ENCODE data around the gene MTHFSD. TPM values are rescaled to one million over a fixed set of nuclear protein-coding genes. Genes with fewer than 3 reads are reported as not detected.

Gene MTHFSD
- total and polyA plus RNA-seq, 2 of the 8 experiments (the other 6 are each of a cell fraction or from before 2014, with no cell fraction given) = 7.1 to 9.8 TPM

DNA sequence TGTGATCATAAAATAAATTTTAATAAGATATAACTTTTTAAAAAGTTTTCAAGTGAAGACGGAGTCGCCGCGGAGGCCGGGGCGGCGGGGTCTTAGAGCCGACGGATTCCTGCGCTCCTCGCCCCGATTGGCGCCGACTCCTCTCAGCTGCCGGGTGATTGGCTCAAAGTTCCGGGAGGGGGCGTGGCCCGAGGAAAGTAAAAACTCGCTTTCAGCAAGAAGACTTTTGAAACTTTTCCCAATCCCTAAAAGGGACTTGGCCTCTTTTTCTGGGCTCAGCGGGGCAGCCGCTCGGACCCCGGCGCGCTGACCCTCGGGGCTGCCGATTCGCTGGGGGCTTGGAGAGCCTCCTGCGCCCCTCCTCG, 11.5 kb upstream of the MTHFSD start, which contains the start of gene FOXC2:
Gene FOXC2, plus strand, starts transcription at position 229 of the 365 bp plus-strand sequence. CDS start 507 bp downstream, outside the sequence.
- POLR2A ChIA-PET (ENCODE audit: partially characterized antibody) = no interaction called here

More for the DNA sequence above, 11.5 kb upstream of the MTHFSD start, which contains the start of gene FOXC2:
- Histone ChIP-seq H2BK20ac (ENCODE audit: low read length) (no peak within 1 kb of the TSS), H4K5ac (ENCODE audit: insufficient read length, low read depth, low read length) (no peak within 1 kb of the TSS), H3K23ac (ENCODE audit: insufficient read length) (no peak within 1 kb of the TSS), H3K4me3 (ENCODE audit: extremely low read depth in 1 of 4, insufficient read depth in 2 of 4, low read depth in 3 of 4, low read length in 4 of 4) (peak within 1 kb of the TSS; percentile 24 to 60 (median 33)), H4K91ac (replicated peaks; ENCODE audit: insufficient read length, low read length) (no peak within 1 kb of the TSS), H4K20me1 (replicated peaks in 1 of 2; ENCODE audit: control insufficient read depth in 1 of 2, insufficient read depth in 2 of 2, low read length in 2 of 2) (peaks cover 8 to 17% of the 10 kb centered on the region in 2 experiments), H2BK12ac (ENCODE audit: low read depth, low read length) (no peak within 1 kb of the TSS; the same call in 1 of the 2 replicates), H3K23me2 (ENCODE audit: low read depth, low read length) (peaks cover 2% of the 10 kb centered on the region; the same call in 1 of the 2 replicates), H2BK15ac (ENCODE audit: low read length) (no peak within 1 kb of the TSS), H3K79me2 (ENCODE audit: control insufficient read depth in 1 of 2, insufficient read depth in 2 of 2, low read length in 2 of 2) (no peaks in the 10 kb centered on the region), H3K27me3 (replicated peaks in 1 of 4; ENCODE audit: control insufficient read depth in 3 of 4, extremely low read depth in 1 of 4, insufficient read depth in 3 of 4, low read length in 3 of 4) (peaks cover 66 to 85% (median 76%) of the 10 kb centered on the region in 4 experiments), H3K18ac (ENCODE audit: extremely low read depth, low read length) (peak within 1 kb of the TSS; percentile 7; the same call in 1 of the 2 replicates), H3K27ac (ENCODE audit: low read depth, low read length) (no peak within 1 kb of the TSS), H2AK5ac (ENCODE audit: low read depth, low read length) (no peak within 1 kb of the TSS), H3K79me1 (ENCODE audit: low read depth, low read length) (no peaks in the 10 kb centered on the region), H3K9me3 (ENCODE audit: insufficient read depth in 2 of 2, low read depth in 1 of 2, low read length in 1 of 2) (no peaks in the 10 kb centered on the region; a peak in 1 of 4 replicates), H3K4me1 (replicated peaks in 1 of 4; ENCODE audit: control insufficient read depth in 3 of 4, insufficient read depth in 4 of 4, low read length in 3 of 4) (peaks cover 9 to 27% (median 12%) of the 10 kb centered on the region in 4 experiments), H3K9ac (replicated peaks in 1 of 4; ENCODE audit: extremely low read depth in 1 of 4, low read depth in 3 of 4, low read length in 3 of 4) (no peak within 1 kb of the TSS), H3K4ac (replicated peaks; ENCODE audit: insufficient read length, low read depth, low read length) (no peak within 1 kb of the TSS), H3K56ac (replicated peaks; ENCODE audit: insufficient read length, low read depth, low read length) (no peak within 1 kb of the TSS), H2BK5ac (ENCODE audit: low read depth, low read length) (no peak within 1 kb of the TSS), H3K4me2 (ENCODE audit: insufficient read depth in 1 of 2, low read depth in 2 of 2, low read length in 2 of 2) (peak within 1 kb of the TSS; percentile 56 to 67), H2BK120ac (replicated peaks; ENCODE audit: low read depth, low read length) (no peak within 1 kb of the TSS), H3K14ac (ENCODE audit: insufficient read length) (no peak within 1 kb of the TSS), H4K8ac (ENCODE audit: extremely low read depth, insufficient read depth, low read length) (no peak within 1 kb of the TSS), H2AFZ (ENCODE audit: low read length) (no peak within 1 kb of the TSS), H3K36me3 (ENCODE audit: control insufficient read depth in 2 of 4, insufficient read depth in 4 of 4, low read length in 3 of 4) (peaks cover 0 to 10% (median 0%) of the 10 kb centered on the region in 4 experiments; a peak in 1 of 8 replicates)
- CTCF ChIA-PET (ENCODE audit: partially characterized antibody) = interaction anchor here (1.4 kb wide), 1 partner anchor 493 kb away, joined by 3 read pairs; no protein-coding TSS in a partner anchor
- 1% methylated on average over 24 of the region's 30 CpGs; no CpG with 5 or more reads in 1 of the 2 experiments for WGBS, 2 experiments (ENCODE audit: extremely low coverage in 1 of 2, insufficient coverage in 1 of 2, insufficient read length in 1 of 2, insufficient replicate concordance in 2 of 2, low coverage in 1 of 2, low lambda C conversion rate in 2 of 2, missing lambda C conversion rate in 1 of 2)
- FAIRE-seq = no peak
- TF ChIP-seq KDM4A (IDR thresholded peaks at IDR 0.05; ENCODE audit: low read depth, low read length, severe bottlenecking) (peak; percentile 39), SP1 (IDR thresholded peaks at IDR 0.05; ENCODE audit: low read depth, low read length) (peak; percentile 78), GABPA (IDR thresholded peaks at IDR 0.05; ENCODE audit: borderline replicate concordance, insufficient read depth, low read length) (no peak), EZH2 (IDR thresholded peaks at IDR 0.05; ENCODE audit: low read depth, low read length, severe bottlenecking) (no peak), TCF12 (IDR thresholded peaks at IDR 0.05; ENCODE audit: low read depth, low read length) (no peak), SIX5 (IDR thresholded peaks at IDR 0.05; ENCODE audit: low read depth, low read length) (no peak), JUND (IDR thresholded peaks at IDR 0.05; ENCODE audit: low read length) (no peak), SIN3A (conservative IDR thresholded peaks at IDR 0.05 in 1 of 2, IDR thresholded peaks at IDR 0.05 in 1 of 2; ENCODE audit: low read depth in 1 of 2, low read length in 2 of 2) (no peak), CREB1 (IDR thresholded peaks at IDR 0.05) (no peak), FOSL1 (IDR thresholded peaks at IDR 0.05; ENCODE audit: insufficient read depth, low read depth, low read length) (peak; percentile 94), TEAD4 (IDR thresholded peaks at IDR 0.05; ENCODE audit: low read depth, low read length) (peak; percentile 29; the same call in 1 of the 2 replicates)
- TF ChIP-seq, protein P1, sequence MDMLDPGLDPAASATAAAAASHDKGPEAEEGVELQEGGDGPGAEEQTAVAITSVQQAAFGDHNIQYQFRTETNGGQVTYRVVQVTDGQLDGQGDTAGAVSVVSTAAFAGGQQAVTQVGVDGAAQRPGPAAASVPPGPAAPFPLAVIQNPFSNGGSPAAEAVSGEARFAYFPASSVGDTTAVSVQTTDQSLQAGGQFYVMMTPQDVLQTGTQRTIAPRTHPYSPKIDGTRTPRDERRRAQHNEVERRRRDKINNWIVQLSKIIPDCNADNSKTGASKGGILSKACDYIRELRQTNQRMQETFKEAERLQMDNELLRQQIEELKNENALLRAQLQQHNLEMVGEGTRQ (IDR thresholded peaks at IDR 0.05; ENCODE audit: low read length) = no peak
- DNase-seq (ENCODE audit: low read depth in 1 of 2, low spot score in 2 of 2) = peak in 1 of 2 experiments; percentile 96

Measured in H1 (cell line).